Middle frontal gyrus (tissue), 1 donor: ENCODE data around the gene COX15.
A peak's percentile ranks its signal among the peaks of the same experiment; 100 is the strongest.
"Not testable (repeated sequence)": the region's sequence is repeated elsewhere in the genome, so short reads cannot be mapped to it uniquely, and the experiment has no call there.

Experiments used
- DNase-seq: peaks from one replicate; pipeline ENCODE4 v3.0.0-alpha.2; 2015; ENCODE audit warnings: low spot score; ENCODE audit errors: extremely low spot score

Gene COX15

DNA sequence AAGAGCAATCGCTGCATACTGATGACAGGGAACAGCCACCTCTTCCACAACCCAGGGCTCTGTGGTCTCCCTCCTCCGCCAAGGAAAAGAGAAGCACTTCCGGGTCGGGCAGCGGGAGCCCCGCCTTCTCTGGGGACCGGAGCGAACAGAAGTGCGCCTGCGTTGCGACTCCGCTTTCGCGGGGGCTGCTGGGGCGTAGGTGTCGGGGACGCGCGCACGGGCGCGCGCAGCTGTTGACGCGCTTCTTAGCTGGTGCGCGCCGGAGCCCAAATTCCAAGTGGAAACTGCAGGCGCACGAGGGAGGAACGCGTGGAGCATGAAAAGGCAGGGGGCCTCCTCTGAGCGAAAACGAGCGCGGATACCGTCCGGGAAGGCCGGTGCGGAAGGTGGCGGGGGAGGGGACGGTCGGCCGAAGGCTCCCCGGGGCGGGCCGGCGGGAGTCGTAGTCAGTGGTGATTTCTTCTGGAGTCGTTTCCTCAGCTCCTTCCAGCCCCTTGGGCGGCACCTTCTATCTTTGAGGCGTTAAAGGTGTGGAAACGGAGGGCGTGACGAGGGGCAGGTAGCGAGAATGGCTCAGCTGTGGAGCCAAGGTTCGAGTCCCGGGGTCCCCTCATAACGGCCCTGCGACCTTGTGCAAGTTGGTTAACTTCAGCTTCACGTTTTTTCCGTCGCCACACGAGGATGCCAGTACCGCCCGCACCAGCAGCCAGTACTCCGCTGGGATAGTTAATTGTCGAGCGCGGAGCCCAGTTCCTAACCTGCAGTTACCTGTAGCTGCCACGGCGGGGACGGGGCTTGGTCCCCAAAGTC lies at the start of gene COX15, which contains the start of gene CUTC:
Gene COX15 (minus strand): TSS at position 95 of the 810 bp plus-strand sequence. CDS start 78 bp downstream, at position 17.
Gene CUTC (plus strand): TSS at position 202 of the 810 bp plus-strand sequence. CDS start 115 bp downstream, at position 317.
- peak; percentile 96 for DNase-seq

DNA sequence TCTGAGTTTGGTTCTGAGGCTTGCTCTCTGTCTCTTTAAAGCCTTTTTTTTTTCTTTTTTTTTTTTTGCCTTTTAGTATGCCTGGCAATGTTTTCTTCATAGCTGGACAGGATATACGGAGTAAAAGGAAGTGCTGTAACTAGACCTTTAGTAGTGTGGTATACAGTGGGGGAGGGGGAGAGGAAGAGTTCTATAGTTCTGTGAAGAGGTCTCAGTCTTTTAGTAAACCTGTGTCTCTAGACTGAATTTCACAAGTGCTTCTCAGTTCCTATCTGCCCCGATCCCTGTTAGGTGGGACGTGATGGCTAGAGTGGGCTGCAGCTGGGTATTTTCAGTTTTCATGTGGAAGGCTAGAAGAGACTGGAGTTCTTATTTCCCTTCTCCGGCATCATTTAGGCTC lies 47.4 kb upstream of the COX15 start:
- no peak for DNase-seq

- no peak for DNase-seq
Measured at GRCh38 chr10:99777918-99778714, 46.2 kb upstream of the COX15 start.

DNA sequence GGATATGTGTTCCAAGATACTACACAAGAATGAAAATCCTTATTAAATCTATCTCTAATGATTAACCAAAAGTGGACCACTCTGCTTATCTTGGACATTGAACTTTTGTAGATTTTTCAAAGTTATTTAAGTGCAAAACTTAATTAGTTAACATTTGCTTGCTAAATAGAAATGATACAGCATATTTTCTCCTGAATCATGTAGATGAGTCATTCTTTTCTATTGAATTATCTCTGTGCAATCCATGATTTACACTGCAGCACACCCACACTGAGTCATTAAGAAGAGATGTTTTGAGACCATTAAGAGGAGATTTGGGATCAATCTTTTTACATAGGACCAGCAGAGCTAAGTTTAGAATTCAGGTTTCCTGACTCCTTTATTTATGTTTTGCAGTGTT lies 43.9 kb upstream of the COX15 start:
- no peak for DNase-seq

- no peak for DNase-seq
Measured at GRCh38 chr10:99770408-99771045, 38.6 kb upstream of the COX15 start.

- DNase-seq, result no peak
Measured at GRCh38 chr10:99769706-99770105, 37.8 kb upstream of the COX15 start.

DNA sequence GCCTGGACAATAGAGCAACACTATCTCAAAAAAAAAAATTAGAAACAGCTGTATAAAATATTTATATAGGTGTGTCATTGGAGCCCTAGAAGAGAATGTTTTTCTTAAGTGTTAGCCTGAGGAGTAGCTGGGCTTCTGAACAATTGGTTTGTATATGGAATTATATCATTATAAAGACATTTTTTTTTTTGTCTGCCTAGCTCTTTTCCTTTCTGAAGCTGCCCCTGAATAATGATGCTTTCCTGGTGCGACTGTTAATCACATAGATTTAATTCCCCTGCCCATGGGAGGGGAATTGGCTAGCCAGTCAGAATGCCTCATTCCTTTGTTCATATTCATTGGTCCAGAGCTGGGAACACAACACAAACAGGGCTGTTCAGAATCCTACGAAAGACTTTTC lies 36.6 kb upstream of the COX15 start:
- no peak for DNase-seq

- no peak for DNase-seq
Measured at GRCh38 chr10:99767901-99768300, 36.0 kb upstream of the COX15 start.

GRCh38 chr10:99766302-99766681 lies 34.4 kb upstream of the COX15 start:
- no peak for DNase-seq

DNA sequence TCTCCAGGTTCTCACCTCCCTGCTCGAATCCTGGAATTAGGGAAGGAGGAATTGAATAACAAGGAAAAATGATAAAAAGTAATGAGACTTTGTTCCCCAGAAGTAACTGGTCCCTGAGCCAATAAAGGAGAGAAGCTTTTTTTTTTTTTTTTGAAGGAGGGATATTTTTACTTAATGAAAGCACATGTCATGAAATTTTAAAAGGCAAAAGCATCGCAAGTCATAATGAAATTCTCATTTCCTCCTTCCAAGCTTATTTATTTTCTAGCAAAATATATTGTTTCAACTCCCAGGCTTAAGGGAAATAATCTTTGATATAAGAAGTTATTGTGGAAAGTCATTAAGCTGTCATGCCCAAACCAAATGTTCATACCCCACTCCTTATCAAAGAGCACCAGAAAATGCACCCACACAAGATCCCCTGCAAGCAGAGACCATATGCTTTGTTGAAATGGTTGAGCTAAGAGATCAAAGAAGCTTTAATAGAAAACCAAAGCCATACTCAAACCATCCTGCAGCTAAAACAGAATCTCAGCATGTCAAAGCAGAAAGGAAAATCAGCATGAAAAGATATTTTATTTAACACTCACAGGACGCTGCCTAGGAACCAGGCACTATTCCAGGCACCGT lies 33.9 kb upstream of the COX15 start:
- no peak for DNase-seq

GRCh38 chr10:99761365-99761764 lies 29.4 kb upstream of the COX15 start:
- peak; percentile 31 for DNase-seq

GRCh38 chr10:99760321-99760720 lies 28.4 kb upstream of the COX15 start:
- DNase-seq, result no peak

- DNase-seq, result no peak
Measured at GRCh38 chr10:99758211-99758891, 26.4 kb upstream of the COX15 start.

DNA sequence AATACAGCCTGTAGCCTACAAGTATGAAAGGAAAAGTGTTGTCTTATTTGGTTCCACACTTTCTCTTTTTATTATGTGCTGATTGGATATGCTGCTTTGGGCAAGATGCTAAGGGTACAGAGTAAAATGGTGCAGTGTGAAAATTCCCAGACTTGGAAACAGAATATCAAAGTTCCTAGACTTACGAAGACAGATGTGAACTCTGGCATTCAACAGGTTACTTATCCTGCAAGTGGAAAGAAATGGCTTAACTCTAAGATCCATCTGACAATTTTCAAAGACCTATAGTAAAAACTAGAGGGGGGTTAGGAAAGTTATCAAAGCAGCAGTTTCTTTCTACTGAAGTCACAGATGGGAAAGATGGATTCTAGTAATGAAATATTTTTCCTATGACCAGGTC lies 24.2 kb upstream of the COX15 start:
- no peak for DNase-seq

DNA sequence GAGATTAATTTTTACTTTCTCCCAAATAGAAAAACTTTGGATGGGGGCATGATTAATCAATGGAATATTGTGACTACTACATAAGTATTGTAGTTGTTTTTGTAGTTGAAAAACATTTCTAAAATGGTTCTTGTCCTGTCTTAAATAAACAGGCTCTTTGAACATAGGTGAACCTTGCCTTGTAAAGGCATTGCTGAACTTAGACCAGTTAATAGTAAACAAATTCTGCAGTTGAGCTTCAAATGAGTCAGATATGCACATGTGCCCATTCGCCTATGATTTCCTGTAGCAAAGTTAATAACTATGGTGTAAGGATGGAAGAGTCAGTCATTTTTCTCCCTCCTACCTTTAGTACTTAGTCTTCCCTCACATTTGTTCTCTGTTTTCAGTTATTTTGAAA lies 22.7 kb upstream of the COX15 start:
- no peak for DNase-seq

DNA sequence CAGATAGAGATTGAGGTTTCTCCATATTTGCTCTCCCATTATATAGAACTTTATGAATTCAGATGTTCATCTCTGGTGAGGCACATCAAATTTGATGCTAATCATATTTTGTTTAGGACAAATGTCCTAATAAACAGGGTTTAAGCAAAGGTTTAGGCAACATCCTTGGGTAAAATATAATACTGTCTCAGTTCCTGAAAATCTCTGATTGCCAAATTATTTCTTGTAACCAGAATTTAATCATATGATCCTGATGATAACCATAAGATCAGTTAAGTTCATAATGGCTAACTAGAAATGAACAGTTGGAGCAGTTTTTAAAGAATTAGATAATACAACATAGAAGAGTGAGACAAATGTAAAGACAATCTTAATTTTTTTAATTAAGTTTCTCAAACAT lies 18.7 kb upstream of the COX15 start:
- no peak for DNase-seq

DNA sequence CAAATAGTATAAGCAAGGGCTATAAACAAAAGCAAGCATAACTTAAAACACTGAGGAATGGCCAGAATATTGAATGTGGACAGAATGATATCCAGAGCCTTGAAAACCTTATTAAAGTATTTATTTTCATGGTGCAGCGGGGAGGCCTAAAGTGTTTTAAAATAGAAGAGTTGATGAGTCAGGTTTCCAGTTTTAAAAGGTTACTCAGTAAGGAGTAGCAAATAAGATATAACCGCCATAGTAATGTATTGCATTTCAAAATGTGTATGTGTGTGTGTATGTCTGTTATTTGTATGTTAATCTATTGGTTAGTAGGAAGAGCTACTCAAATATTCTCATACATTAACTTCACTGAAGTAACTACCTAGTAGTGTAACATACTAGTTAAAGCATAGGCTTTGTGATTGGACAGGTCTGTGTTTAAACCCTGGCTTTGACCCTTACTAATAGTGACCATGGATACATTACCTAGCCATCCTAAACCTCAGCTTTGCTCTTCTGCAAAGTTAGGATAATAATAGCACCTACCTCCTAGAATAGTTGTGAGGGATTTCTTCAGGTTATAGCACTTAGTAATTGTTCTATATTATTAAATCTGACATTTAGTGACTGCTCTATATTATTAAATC lies 17.0 kb upstream of the COX15 start:
- DNase-seq, result no peak

DNA sequence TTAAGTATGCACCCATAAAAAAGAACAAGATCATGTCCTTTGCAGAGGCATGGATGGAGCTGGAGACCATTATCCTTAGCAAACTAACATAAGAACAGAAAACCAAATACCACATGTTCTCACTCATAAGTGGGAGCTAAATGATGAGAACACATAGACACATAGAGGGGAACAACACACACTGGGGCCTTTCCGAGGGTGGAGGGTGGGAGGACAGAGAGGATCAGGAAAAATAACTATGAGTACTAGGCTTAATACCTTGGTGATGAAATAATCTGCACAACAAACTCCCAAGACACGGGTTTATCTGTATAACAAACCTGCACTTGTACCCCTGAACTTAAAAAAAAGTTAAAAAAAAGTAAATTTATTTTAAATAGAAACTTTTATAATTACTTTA lies 14.2 kb upstream of the COX15 start:
- not testable (repeated sequence) for DNase-seq

DNA sequence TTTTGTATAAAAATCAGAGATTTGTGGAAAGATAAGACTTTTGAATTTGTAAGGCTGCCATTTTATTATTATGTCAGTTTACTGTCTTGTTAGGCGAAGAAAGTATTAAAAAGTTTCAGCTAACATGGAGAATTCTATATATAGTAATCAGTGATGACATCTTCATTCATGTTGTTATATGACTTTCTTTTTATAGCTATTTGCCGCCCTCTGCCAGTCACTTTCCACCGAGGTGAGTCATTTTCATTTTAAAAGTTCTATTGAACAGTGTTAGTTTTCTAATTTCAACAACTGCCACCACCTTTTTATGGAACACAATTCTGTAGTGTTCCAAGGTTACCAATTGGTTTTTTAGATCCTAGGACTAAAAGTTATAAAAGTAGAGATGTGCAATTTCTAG lies 11.9 kb upstream of the COX15 start:
- no peak for DNase-seq

- DNase-seq, result no peak
Measured at GRCh38 chr10:99742701-99743100, 10.8 kb upstream of the COX15 start.

- no peak for DNase-seq
Measured at GRCh38 chr10:99742254-99742653, 10.3 kb upstream of the COX15 start.
